ENCODE results near the gene FAM204A. TPM values are rescaled to one million over a fixed set of nuclear protein-coding genes. Genes with fewer than 3 reads are reported as not detected.

The FAM204A gene
- total RNA-seq (2021) (85.2 and 103 TPM in 2 replicates), Bru-seq, nascent RNA (percentile 88 among the genes with signal in this experiment), BruChase-seq, experiment 1, labeled RNA remaining after a 2-hour chase (percentile 82 among the genes with signal in this experiment), BruChase-seq, experiment 2, labeled RNA remaining after a 6-hour chase (percentile 77 among the genes with signal in this experiment)
- long read RNA-seq, full-length matches to known transcripts = 138 of 166 reads
- long read RNA-seq, partial matches to known transcripts = 8 of 166 reads
- long read RNA-seq, other reads (novel, unspliced or antisense) = 20 of 166 reads

- Histone ChIP-seq H3K9me3 (ENCODE audit: low read depth, low read length, poor library complexity, severe bottlenecking) (no peaks in the 10 kb centered on the region), H3K4me1 (ENCODE audit: insufficient read depth, low read length, poor library complexity, severe bottlenecking) (peaks cover 5% of the 10 kb centered on the region), H3K4me3 (ENCODE audit: low read depth, low read length, poor library complexity, severe bottlenecking) (peak within 1 kb of the TSS; percentile 81), H3K36me3 (ENCODE audit: insufficient read depth, low read length, poor library complexity, severe bottlenecking) (no peaks in the 10 kb centered on the region), H3K27ac (ENCODE audit: low read depth, low read length, poor library complexity, severe bottlenecking) (peak within 1 kb of the TSS; percentile 69), H3K27me3 (replicated peaks; ENCODE audit: insufficient read depth, low read depth, low read length, poor library complexity) (no peaks in the 10 kb centered on the region)
- DNase-seq (ENCODE audit: low spot score) = peak; percentile 94
- TF ChIP-seq EZH2 (IDR thresholded peaks at IDR 0.05; ENCODE audit: borderline replicate concordance, low read depth, low read length, poor library complexity, severe bottlenecking) = no peak
- no peak for TF ChIP-seq CTCF (conservative IDR thresholded peaks at IDR 0.05; ENCODE audit: low read depth, low read length)
- POLR2A ChIA-PET (ENCODE audit: low non-redundant PET) = no interaction called here
- intact Hi-C loops (cut with micrococcal nuclease; ENCODE audit: unreplicated experiment) = no loop called here
- BruUV-seq (replicated peaks) = no TSS peak
- CTCF ChIA-PET = no interaction called here
Measured at GRCh38 chr10:118341791-118342637, at the start of gene FAM204A. Gene FAM204A, minus strand, starts transcription at chr10:118342324. Its CDS starts 5,909 bp downstream, at chr10:118336415.

GRCh38 chr10:118383699-118384098 lies 41.6 kb upstream of the FAM204A start:
- ChIA-PET POLR2A (ENCODE audit: low non-redundant PET) (interaction anchor here (0.6 kb wide), 1 partner anchor 1741 kb away, joined by 4 read pairs; no protein-coding TSS in a partner anchor), CTCF (no interaction called here)
- Histone ChIP-seq H3K4me3 (ENCODE audit: low read depth, low read length, poor library complexity, severe bottlenecking) (no peak overlapping the region), H3K27me3 (replicated peaks; ENCODE audit: insufficient read depth, low read depth, low read length, poor library complexity) (peaks cover 26% of the 10 kb centered on the region), H3K27ac (ENCODE audit: low read depth, low read length, poor library complexity, severe bottlenecking) (no peak overlapping the region), H3K36me3 (ENCODE audit: insufficient read depth, low read length, poor library complexity, severe bottlenecking) (no peaks in the 10 kb centered on the region), H3K4me1 (ENCODE audit: insufficient read depth, low read length, poor library complexity, severe bottlenecking) (no peaks in the 10 kb centered on the region), H3K9me3 (ENCODE audit: low read depth, low read length, poor library complexity, severe bottlenecking) (no peaks in the 10 kb centered on the region)
- no peak for DNase-seq (ENCODE audit: low spot score)
- intact Hi-C loops (cut with micrococcal nuclease; ENCODE audit: unreplicated experiment) = no loop called here
- no TSS peak for BruUV-seq (replicated peaks)
- TF ChIP-seq CTCF (conservative IDR thresholded peaks at IDR 0.05; ENCODE audit: low read depth, low read length) = no peak
- no peak for TF ChIP-seq EZH2 (IDR thresholded peaks at IDR 0.05; ENCODE audit: borderline replicate concordance, low read depth, low read length, poor library complexity, severe bottlenecking)

GRCh38 chr10:118383063-118383689 lies 41.1 kb upstream of the FAM204A start:
- peaks cover 26% of the 10 kb centered on the region for H3K27me3 ChIP-seq (replicated peaks; ENCODE audit: insufficient read depth, low read depth, low read length, poor library complexity)
- intact Hi-C loops (cut with micrococcal nuclease; ENCODE audit: unreplicated experiment) = no loop called here
- H3K9me3 ChIP-seq (ENCODE audit: low read depth, low read length, poor library complexity, severe bottlenecking) = no peaks in the 10 kb centered on the region
- TF ChIP-seq CTCF (conservative IDR thresholded peaks at IDR 0.05; ENCODE audit: low read depth, low read length) (no peak), EZH2 (IDR thresholded peaks at IDR 0.05; ENCODE audit: borderline replicate concordance, low read depth, low read length, poor library complexity, severe bottlenecking) (no peak)
- DNase-seq (ENCODE audit: low spot score) = no peak
- H3K4me1 ChIP-seq (ENCODE audit: insufficient read depth, low read length, poor library complexity, severe bottlenecking) = no peaks in the 10 kb centered on the region
- H3K27ac ChIP-seq (ENCODE audit: low read depth, low read length, poor library complexity, severe bottlenecking) = no peak overlapping the region
- H3K4me3 ChIP-seq (ENCODE audit: low read depth, low read length, poor library complexity, severe bottlenecking) = no peak overlapping the region
- ChIA-PET CTCF (no interaction called here), POLR2A (ENCODE audit: low non-redundant PET) (interaction anchor here (0.6 kb wide), 1 partner anchor 1740 kb away, joined by 4 read pairs; no protein-coding TSS in a partner anchor)
- BruUV-seq (replicated peaks) = no TSS peak
- no peaks in the 10 kb centered on the region for H3K36me3 ChIP-seq (ENCODE audit: insufficient read depth, low read length, poor library complexity, severe bottlenecking)
